HG03097 (cell line): Measurements from ENCODE around the gene C1GALT1.
"Not testable (repeated sequence)": the region's sequence is repeated elsewhere in the genome, so short reads cannot be mapped to it uniquely, and the experiment has no call there.

ENCODE experiments used
- ATAC-seq: cut with Tn5 transposase; IDR thresholded peaks from one replicate; pipeline ENCODE4 v1.9.1; 2021; ENCODE audit not compliant: unreplicated experiment, low FRiP score

Gene C1GALT1

GRCh38 chr7:7231865-7232264, 49.5 kb downstream of the C1GALT1 start:
- ATAC-seq, result no peak

DNA sequence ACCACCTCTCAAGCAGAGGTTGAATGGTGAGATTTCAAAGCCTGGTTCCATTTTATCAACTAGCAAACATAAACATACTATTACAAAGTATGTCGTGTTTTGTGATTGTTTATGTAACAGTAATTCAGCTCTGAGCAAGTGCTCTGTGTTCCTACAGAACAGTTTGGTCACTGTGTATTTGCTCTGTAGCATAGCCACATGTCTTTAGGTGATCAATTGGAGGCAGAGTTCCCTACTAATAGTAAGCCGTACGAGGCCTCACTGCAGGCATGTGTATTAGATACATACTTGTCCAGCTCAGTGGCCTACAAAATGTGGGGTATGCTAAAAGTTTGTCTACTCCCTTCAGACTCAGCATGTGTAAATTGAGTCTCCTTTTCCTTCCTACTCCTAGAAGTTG, 53.0 kb downstream of the C1GALT1 start:
- ATAC-seq, result no peak

DNA sequence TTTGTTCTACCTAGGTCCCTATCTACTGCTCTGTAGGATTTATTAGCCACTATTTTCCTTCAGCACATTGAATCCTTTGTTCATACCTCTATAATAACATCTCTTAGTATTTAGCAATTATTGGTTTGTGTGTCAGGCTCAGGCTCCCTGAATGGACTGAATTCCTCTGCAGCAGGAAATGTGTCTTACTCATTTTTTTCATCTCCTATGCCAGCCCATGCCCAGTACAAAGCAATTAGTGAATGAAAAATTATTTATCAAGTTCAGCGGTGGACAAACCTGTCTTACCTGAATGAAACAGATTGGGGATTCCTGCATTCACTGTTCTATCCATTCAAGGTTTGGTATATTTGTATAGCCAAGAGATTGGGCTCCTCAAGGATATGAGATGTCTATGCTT, 53.7 kb downstream of the C1GALT1 start:
- no peak for ATAC-seq

GRCh38 chr7:7237201-7237977, 55.0 kb downstream of the C1GALT1 start:
- ATAC-seq, result no peak

DNA sequence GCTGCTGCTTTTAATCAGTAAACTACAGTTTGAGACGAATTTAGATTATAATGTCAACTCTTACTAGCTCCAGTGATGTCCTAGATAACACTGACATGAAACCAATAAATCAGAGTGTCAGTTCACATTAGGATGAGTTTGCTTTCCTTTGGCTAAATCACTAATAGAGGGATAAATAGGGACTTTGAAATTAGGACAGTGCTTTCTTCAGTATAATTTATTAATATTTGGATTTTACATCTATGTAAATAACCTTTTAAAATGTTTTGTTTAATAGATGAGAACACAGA, 55.6 kb downstream of the C1GALT1 start:
- ATAC-seq, result no peak

DNA sequence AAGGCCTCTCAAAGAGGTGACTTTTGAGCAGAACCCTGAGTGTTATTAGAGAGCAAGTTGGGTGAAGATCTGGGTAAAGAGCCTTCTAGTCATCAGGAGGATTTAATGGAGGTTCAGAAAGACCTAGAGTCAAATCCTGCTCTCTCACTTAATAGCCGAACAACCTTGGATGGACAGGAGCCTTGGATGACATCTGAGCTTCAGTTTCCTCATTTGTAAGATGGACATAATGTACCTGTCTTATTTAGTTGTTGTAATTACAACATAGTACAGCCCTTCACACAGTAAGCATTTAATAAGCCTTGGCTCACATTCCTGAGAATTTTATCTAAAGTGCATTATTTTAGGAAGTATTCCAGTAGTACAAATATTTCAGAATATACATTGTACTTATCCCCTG, 57.0 kb downstream of the C1GALT1 start:
- no peak for ATAC-seq

GRCh38 chr7:7242899-7243298, 60.6 kb downstream of the C1GALT1 start:
- ATAC-seq, result no peak

DNA sequence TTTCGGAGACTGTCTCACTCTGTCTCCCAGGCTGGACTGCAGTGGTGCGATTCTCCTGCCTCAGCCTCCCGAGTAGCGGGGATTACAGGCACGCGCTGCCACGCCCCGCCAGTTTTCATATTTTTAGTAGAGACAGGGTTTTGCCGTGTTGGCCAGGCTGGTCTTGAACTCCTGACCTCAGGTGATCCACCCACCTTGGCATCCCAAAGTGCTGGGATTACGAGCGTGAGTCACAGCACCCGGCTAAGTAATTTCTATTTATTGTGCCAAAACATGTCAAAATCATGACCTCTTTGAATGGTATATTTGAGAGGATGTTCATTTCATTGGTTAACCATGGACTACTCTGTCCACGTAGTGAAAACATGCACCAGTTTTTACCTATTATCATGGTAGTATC, 62.9 kb downstream of the C1GALT1 start:
- not testable (repeated sequence) for ATAC-seq

GRCh38 chr7:7246223-7246622, 63.9 kb downstream of the C1GALT1 start:
- ATAC-seq, result no peak

DNA sequence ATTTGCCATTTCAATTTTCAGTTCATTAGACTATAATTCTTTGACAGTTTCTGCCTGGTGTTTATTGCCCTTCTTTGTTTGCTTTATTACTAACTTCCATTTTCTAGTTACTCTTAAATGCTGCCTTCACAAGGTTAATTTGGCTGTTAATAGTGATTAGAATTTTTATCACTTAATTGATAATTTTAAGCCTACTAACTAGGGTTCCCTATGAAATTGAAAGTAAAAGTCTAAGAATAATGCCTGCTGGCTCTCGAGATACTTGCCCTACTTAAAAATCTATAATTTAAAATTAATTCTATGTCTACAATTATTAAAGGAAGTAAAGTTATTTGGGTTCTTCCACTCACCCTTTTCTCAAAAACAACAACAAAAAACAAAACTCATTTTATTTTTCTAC, 65.3 kb downstream of the C1GALT1 start:
- no peak for ATAC-seq

DNA sequence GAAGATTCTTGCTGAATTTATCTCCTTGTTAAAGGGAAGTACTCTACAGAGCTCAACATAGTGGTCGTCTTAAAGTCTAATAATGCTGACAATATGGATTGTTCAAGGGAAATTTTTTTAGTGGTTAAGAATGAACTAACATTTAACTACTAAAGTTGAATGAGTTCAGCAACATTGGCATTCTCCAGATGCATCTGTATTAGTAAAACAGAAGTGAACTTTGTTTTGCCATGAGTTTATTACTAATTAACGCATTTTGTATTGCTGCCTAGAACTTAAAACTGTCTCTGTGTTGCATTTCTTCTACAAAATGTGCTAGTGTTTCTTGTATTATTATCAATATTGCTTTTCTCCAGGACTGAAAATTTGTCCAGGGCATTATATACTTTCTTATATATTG, 67.5 kb downstream of the C1GALT1 start:
- ATAC-seq, result no peak

GRCh38 chr7:7251742-7252141, 69.4 kb downstream of the C1GALT1 start:
- peak; percentile 77 for ATAC-seq

- ATAC-seq, result no peak
Observed at GRCh38 chr7:7254319-7254718, 72.0 kb downstream of the C1GALT1 start.

- no peak for ATAC-seq
Observed at GRCh38 chr7:7254908-7255307, 72.6 kb downstream of the C1GALT1 start.

- ATAC-seq, result no peak
Observed at GRCh38 chr7:7256731-7257274, 74.5 kb downstream of the C1GALT1 start.

- ATAC-seq, result peak; percentile 86
Observed at GRCh38 chr7:7257899-7258692, 75.8 kb downstream of the C1GALT1 start.

DNA sequence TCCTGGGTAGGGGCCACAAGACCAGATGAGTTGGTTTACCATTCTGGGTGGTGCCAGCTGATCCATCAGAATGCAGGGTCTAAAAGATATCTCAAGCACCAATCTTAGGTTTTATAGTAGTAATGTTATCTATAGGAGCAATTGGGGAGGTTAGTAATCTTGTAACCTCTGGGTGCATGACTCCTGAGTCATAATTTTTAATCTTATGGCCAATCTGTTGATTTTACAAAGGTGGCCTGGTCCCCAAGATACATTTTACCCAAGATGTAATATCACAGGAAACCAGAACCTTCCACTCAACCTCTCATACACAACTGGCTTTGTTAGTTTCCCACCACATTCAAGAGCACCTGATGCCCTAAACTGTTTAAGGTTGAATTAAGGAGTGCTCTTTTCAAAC, 79.5 kb downstream of the C1GALT1 start:
- no peak for ATAC-seq

DNA sequence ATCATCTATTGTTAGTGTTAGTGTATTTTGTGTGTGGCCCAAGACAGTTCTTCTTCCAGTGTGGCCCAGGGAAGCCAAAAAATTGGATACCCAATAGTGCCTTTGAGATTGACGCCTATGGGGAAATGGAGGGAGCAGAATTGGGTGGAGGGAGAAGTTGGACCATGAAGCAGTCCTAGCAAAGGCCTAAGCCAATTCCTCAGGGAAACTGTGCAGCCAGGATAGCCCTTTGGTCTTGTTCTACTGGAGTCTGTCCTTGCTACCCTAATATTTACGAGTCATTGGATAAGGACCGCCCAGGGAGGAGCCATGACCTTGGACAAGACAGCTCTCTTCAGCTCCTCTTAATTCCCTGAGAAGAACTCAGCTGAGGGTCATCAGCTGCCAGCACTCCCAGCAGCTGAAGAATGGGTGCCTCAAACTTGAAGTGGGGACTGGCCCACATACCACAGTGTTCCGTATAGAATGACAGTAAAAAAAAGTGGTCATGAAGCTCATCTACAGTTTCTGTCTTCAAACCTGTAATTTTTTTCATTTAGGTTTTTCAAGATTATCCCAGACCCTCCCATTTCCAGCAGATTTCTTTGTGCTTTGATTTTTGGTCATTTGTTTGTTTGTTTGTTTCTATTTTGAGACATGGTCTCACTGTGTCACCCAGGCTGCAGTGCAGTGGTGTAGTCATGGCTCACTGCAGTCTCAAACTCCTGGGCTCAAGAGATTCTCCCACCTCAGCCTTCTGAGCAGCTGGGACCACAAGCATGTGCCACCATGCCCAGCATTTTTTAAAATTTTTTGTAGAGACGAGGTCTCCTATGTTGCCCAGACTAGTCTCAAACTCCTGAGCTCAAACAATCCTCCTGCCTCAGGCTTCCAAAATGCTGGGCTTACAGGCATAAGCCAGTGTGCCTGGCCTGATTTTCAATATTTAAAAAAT, 81.2 kb downstream of the C1GALT1 start:
- no peak for ATAC-seq

DNA sequence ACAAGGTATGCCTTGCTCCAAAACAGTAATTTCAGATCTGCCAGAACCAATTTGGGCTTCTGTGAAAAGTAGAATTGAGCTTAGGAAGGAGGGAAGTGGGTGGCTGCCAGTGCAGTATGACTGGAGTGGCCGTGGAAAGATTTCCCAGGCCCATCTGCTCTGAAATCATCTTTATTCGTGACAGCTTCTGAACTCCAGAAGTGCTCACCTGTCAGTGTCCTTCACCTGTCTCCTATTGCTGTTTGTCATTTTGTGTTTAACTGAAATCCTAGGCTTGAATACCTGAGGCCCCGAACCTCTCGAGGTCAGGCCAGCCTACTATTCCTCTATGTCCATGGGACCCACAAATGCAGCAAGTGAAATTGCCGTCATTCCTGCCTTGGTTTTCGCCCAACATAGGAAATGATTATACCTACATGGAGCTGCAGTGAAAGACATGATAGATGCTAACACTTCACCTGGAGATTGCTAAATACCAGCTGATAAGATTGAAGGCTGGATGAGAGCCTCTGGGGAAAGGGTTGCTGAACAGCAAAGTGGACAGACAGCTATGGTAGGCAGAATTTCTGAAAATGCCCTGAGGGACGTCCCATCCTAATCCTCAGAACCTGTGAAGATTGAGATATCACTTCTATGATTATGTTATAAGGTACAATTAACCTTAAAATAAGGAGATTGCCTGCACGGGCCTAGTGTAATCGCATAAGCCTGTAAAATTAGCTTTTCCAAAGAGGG, 82.1 kb downstream of the C1GALT1 start:
- no peak for ATAC-seq
